DND-41 (cell line): ENCODE results near the gene ZNRD2.

Experiments used
- CTCF ChIP-seq: IDR thresholded peaks from 2 replicates; pipeline ENCODE4 v1.5.1; 2012; ENCODE audit warnings: borderline replicate concordance, low read length, moderate library complexity, mild to moderate bottlenecking; ENCODE audit not compliant: poor library complexity, severe bottlenecking; ENCODE audit errors: extremely low read depth
- EZH2 ChIP-seq: IDR thresholded peaks from 3 replicates; pipeline ENCODE4 v1.6.1; 2012; ENCODE audit warnings: borderline replicate concordance, low read depth, mild to moderate bottlenecking, moderate library complexity, low read length, inconsistent platforms; ENCODE audit not compliant: severe bottlenecking

- no peak for TF ChIP-seq CTCF
- TF ChIP-seq EZH2, result no peak
Observed at GRCh38 chr11:65554842-65555430, 15.3 kb upstream of the ZNRD2 start.
